ENCODE measurements around the gene ACTN1.

DNA sequence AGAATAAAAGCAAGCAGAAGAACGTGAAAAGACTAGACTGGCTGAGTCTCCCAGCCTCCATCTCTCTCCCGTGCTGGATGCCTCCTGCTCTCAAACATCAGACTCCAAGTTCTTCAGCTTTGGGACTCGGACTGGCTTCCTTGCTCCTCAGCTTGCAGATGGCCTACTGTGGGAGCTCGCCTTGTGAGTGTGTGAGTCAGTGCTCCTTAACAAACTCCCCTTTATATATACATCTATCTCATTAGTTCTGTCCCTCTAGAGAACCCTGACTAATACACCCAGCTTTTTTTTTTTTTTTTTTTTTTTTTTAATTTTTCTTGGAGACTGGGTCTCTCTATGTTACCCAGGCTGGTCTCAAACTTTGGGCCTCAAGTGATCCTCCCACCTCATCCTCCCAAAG, 46.9 kb downstream of the ACTN1 start:
- TF ChIP-seq POLR2AphosphoS5 (IDR thresholded peaks at IDR 0.05; ENCODE audit: low read depth, low read length) (no peak), POLR2A (IDR thresholded peaks at IDR 0.05; ENCODE audit: low read depth, low read length) (no peak), TAF1 (IDR thresholded peaks at IDR 0.05; ENCODE audit: low read depth, low read length) (no peak), PAX5 (IDR thresholded peaks at IDR 0.05; ENCODE audit: insufficient read depth, low read length, severe bottlenecking) (no peak), POU2F2 (IDR thresholded peaks at IDR 0.05; ENCODE audit: low read depth, low read length) (no peak), SPI1 (IDR thresholded peaks at IDR 0.05; ENCODE audit: low read depth, low read length) (no peak)
